HG02852 (cell line): ENCODE measurements around the gene MAFB.

Experiments
- ATAC-seq: cut with Tn5 transposase; IDR thresholded peaks from one replicate; pipeline ENCODE4 v1.9.1; 2021; ENCODE audit warnings: mild to moderate bottlenecking, moderate library complexity; ENCODE audit not compliant: unreplicated experiment

MAFB gene

DNA sequence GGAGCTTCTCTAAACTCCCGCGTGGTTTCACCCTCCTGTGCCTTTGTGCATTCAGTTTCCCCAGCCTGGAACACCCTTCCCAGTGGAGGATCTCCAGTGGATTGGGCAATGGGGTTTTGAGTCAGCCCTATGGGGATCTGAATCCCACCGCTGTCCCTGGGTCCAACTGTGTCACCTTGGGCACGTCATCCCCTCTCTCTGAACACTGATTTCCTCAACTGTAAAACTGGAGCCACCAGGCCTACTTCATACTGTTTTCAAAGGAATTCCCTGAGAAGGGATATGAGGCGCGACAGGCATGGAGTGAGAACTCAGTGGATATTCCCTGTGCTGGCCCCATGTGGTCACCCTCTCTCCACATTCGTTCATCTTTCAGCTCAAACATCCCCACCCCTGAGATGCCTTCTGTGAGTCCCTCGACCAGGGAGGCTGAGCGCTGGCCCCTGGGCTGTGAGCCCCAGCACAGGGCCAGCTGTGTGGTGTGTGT, 25.7 kb downstream of the MAFB start:
- ATAC-seq, result no peak

DNA sequence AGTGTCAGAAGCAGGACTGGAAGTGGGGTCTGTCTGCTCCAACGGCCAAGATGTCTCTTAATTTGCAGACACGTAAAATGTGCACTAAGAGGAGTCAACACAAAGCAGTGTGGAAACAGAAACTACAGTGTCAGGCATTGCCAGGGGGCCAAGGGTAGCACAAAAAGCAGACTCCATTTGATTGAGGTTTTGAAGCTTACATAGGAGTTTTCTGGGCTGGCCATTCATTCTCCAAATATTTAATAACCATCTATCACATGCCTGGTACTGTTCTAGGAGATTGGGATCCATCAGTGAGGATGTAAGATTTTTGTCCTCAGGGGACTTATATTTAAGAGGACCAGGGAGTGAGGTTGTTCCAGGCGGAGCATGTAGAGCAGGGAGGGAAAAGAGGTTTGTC, 29.5 kb downstream of the MAFB start:
- no peak for ATAC-seq

- ATAC-seq, result no peak
These were observed 30.5 kb downstream of the MAFB start for GRCh38 chr20:40658509-40658908.

DNA sequence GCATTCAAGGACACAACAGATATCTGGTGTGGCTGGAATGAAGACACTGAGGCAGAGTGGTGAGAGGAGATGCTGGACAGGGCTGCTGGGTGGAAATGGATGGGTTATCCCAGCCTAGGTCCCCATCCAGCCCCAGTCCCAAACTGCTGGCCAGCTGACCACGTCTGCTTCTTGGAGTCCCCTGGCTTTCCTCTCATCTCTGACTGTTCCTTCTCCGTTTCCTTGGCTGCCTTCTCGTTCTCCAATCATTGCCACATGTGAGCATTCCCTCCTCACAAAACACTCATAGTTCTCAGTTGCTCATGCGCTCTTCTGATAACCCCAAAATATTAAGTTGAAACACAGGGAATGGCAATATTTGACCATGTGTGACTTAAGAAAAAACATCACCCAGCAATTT, 31.5 kb downstream of the MAFB start:
- no peak for ATAC-seq

GRCh38 chr20:40655451-40655850, 33.6 kb downstream of the MAFB start:
- ATAC-seq, result no peak

DNA sequence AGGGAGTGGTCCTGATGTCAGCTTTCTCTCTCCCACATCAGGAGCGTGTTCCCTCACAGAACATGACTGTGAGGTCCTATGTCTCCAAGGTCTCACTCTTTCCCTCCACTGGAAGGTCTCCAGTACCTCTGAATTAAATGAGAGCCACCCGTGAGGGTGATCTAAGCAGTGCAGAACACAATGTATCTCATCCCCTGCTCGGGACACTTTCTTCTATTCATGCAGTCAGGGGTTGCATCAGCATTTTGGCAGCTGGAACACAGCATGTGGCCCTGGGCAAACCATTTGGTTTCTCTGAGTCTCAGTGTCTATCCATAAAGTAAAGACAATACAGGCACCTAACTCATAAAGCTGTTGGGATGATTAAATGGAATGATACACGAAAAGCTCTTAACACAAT, 34.2 kb downstream of the MAFB start:
- ATAC-seq, result no peak

GRCh38 chr20:40652441-40652987, 36.5 kb downstream of the MAFB start:
- ATAC-seq, result no peak

GRCh38 chr20:40651151-40651550, 37.9 kb downstream of the MAFB start:
- ATAC-seq, result no peak

GRCh38 chr20:40650707-40651106, 38.3 kb downstream of the MAFB start:
- ATAC-seq, result no peak

GRCh38 chr20:40648210-40649072, 40.6 kb downstream of the MAFB start:
- no peak for ATAC-seq

GRCh38 chr20:40646813-40647212, 42.2 kb downstream of the MAFB start:
- ATAC-seq, result no peak

DNA sequence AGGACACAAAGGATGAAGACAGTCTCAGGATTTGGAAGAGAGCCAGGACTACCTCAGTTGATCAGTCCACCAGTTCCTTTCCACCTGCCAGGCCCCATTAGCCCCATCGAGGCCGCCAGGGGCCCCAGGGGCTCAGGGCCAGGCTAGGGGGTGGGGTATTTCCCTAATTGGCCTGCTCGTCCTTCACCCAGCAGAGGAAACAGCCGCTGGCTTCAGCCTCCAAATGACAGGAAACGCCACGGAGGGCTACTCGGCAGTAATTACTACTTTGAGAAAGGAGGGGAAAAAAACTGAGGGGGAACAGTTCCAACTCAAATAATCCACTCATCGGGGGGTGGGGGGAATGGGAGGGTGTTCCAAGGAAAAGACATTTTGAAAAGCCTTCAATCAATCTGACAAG, 42.7 kb downstream of the MAFB start:
- no peak for ATAC-seq

DNA sequence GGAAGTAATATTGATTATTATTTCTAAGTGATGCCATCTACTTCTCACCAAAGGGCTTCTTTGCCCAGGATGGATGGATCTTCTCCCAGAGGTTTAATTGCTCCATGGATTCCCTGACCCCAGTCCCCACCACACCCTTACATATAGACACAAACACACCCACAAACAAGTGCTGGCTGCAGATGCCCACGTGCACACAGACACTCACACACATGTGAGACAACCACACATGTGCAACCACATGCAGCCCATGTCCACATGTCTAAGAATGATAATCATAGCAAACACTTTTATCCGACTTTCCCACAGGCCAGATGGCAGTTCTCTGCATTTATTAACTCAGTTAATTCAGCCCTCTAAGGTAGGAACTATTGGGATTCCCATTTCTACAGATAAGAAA, 44.2 kb downstream of the MAFB start:
- no peak for ATAC-seq

DNA sequence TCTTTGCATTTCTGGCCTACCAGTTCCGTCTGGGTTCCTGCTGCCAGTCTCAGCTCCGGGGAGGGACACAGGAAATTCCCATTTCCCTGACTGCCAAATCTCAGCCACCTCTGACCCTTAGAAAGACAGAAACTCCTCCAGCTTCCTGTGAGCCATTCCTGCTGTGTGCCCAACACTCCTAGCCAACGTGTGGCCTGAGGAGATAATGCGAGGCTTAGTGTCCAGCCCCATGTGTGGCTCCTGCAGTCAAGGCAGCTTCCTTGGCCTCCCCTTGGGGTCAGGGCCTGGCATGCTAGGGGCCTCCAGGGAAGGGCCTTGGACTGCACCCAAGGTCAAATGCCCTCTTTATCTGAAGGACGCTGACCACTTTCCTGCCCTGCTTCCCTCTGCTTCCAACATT, 45.1 kb downstream of the MAFB start:
- ATAC-seq, result no peak

- ATAC-seq, result no peak
These were observed 47.2 kb downstream of the MAFB start for GRCh38 chr20:40641809-40642208.

- ATAC-seq, result no peak
These were observed 47.8 kb downstream of the MAFB start for GRCh38 chr20:40641202-40641601.

- no peak for ATAC-seq
These were observed 48.4 kb downstream of the MAFB start for GRCh38 chr20:40640667-40641066.

DNA sequence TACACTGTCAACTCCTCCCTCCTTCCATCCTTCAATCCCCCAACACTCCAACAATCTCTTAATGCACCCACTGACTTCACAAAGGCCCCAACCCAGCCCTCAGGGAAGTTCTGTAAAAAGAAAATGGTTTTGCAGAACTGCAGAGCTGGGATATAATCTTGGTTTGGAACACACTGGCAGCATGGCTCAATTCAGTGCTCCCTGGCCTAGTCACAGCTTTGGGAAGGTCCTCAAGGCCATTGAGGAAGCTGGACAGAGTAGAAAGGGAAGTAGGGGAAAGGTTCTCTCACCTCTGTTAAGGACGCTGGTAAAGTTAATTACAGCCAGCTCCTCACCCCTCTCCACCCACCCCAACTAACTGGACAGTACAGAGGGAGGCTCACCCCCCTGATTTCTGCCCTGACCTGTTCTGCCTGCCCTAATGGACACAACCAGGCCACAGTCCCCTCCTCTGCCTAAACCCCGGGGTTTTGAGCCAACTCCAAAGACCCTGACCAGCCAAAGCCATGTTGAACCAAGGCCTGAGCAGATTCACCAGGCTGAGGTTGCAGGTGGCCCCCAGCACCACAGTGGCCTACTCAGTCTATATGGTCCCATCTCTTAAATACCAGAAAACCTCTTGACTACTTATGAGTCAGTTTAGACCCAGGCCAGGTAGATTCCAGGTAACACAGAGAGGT, 49.2 kb downstream of the MAFB start:
- ATAC-seq, result no peak

DNA sequence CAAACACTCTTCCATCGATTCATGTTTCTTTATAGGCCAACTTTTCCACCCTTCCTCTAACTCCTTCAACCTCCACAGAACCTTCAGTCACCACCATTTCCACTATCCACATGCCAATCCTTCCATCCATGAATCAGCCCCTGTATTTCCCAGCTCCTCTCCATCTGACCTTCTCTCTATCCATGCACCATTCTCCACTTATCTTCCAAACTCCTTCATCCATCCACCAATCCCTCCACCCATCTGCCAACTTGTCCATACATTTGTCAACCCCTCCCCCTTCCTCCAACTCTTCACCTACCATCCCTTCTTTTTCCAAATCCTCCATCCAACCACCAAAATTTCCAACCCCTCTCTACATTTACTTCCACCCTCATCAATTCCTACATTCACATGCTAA, 49.9 kb downstream of the MAFB start:
- ATAC-seq, result no peak

- ATAC-seq, result no peak
These were observed 50.6 kb downstream of the MAFB start for GRCh38 chr20:40638414-40638813.

- no peak for ATAC-seq
These were observed 51.9 kb downstream of the MAFB start for GRCh38 chr20:40637176-40637575.

GRCh38 chr20:40636486-40636885, 52.5 kb downstream of the MAFB start:
- ATAC-seq, result no peak
